Tibial artery (tissue), 4 donors: Measurements from ENCODE around the gene PXDN.

Source experiments
- DNase-seq, 2 donors: peaks; one replicate each; pipeline ENCODE4 v3.0.0-alpha.2; 2019
- H3K27ac ChIP-seq, 2 donors: fragments of 200-600 bp; sonication (generic) in 1 of 2; 1 replicate in 1 of 2; 2 replicates in 1 of 2; pipeline ENCODE4 v1.5.1; 2018 to 2019; ENCODE audit warnings: mild to moderate bottlenecking in 1 of 2
- H3K27me3 ChIP-seq, 2 donors: fragments of 200-600 bp; sonication (generic) in 1 of 2; one replicate each; pipeline versions ENCODE4 v1.5.1 to v1.6.0; 2016 to 2019
- H3K36me3 ChIP-seq, 3 donors: fragments of 200-600 bp; sonication (generic) in 2 of 3; one replicate each; pipeline ENCODE4 v1.5.1; 2016 to 2019; ENCODE audit warnings: mild to moderate bottlenecking in 2 of 3
- H3K4me1 ChIP-seq, 4 donors: fragments of 200-600 bp; sonication (generic) in 2 of 4; 1 replicate in 3 of 4; 2 replicates in 1 of 4; pipeline ENCODE4 v1.5.1; 2016 to 2019
- H3K4me3 ChIP-seq, 2 donors: fragments of 200-600 bp; sonication (generic) in 1 of 2; 1 replicate in 1 of 2; 2 replicates in 1 of 2; pipeline ENCODE4 v1.5.1; 2018 to 2019; ENCODE audit warnings: mild to moderate bottlenecking in 2 of 2
- H3K9me3 ChIP-seq, 3 donors: fragments of 200-600 bp; sonication (generic) in 1 of 3; one replicate each; pipeline ENCODE4 v1.5.1; 2016 to 2019
- CTCF ChIP-seq, 2 experiments: fragments of 200-600 bp in 1 of 2; fragments of 450-650 bp in 1 of 2; IDR thresholded peaks; one replicate each; pipeline ENCODE4 v1.5.1; 2017 to 2019; ENCODE audit warnings: antibody characterized with exemption in 2 of 2, mild to moderate bottlenecking in 1 of 2, moderate library complexity in 1 of 2
- intact Hi-C: fragments of 100-400 bp; cut with DNase I; formaldehyde crosslinking; loops from one replicate; pipeline ENCODE4 v1.15.0; 2023; ENCODE audit warnings: low total_unique reads

Gene PXDN

DNA sequence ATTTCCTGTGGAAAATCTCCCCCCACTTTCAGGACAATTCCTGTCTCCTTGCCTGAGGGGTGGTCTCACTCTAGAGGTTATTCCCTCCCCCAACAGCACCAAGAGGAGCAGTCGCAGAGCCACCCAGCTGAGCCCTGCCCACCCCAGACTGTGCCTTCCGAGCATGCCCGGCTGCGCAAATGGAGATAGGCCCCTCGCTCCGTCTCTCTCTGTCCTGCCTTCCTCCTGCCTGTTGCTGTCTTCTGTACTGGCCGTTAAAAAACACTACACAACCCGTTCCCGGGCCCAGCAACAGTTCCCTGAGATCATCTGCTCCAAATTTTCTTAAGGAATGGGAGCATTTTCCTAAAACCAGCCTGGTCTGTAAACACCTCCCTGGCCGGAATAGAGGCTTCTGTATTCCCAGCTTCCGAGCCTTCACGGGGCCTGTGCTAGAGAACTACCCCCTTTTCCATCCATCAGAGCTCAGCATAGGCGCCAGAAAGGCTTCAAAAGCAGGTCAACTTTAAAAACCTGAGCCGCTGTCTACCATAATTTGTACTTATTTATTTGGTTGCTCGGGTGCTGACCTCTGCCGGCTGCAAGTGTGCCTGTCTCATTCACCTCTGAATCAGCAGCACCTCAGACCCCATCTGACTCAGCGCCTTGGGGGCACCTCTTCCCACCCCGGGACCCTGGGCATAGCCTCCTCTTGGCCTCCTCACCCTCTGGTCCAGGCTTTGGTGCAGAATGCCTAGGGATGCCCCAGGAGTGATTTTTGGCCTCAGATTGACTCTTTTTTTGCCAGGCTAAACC is 159.4 kb downstream of the PXDN start:
- TF ChIP-seq CTCF (IDR thresholded peaks at IDR 0.05), result no peak
- H3K4me3 ChIP-seq, result no peak overlapping the region
- no peak overlapping the region for H3K27ac ChIP-seq
- H3K36me3 ChIP-seq, result no peaks in the 10 kb centered on the region
- DNase-seq, result no peak
- intact Hi-C loops, result no loop called here
- no peaks in the 10 kb centered on the region for H3K9me3 ChIP-seq
- H3K4me1 ChIP-seq, result no peaks in the 10 kb centered on the region
- H3K27me3 ChIP-seq, result peaks cover 0 to 20% of the 10 kb centered on the region in 2 donors

GRCh38 chr2:1584051-1584531 is 160.2 kb downstream of the PXDN start:
- Histone ChIP-seq H3K36me3 (no peaks in the 10 kb centered on the region), H3K27me3 (peaks cover 0 to 20% of the 10 kb centered on the region in 2 donors), H3K4me1 (no peaks in the 10 kb centered on the region), H3K4me3 (no peak overlapping the region), H3K9me3 (no peaks in the 10 kb centered on the region), H3K27ac (no peak overlapping the region)
- no peak for TF ChIP-seq CTCF (IDR thresholded peaks at IDR 0.05)
- peak in 1 of 2 donors; percentile 52 for DNase-seq
- intact Hi-C loops, result no loop called here

- H3K27ac ChIP-seq, result no peak overlapping the region
- peak in 1 of 2 donors; percentile 43 for DNase-seq
- intact Hi-C loops, result no loop called here
- peaks cover 0 to 17% of the 10 kb centered on the region in 2 donors for H3K27me3 ChIP-seq
- H3K9me3 ChIP-seq, result no peaks in the 10 kb centered on the region
- TF ChIP-seq CTCF (IDR thresholded peaks at IDR 0.05), result no peak
- no peaks in the 10 kb centered on the region for H3K36me3 ChIP-seq
- no peaks in the 10 kb centered on the region for H3K4me1 ChIP-seq
- H3K4me3 ChIP-seq, result no peak overlapping the region
These were observed 161.4 kb downstream of the PXDN start for GRCh38 chr2:1582891-1583341.

- Histone ChIP-seq H3K27ac (no peak overlapping the region), H3K4me1 (no peaks in the 10 kb centered on the region), H3K4me3 (no peak overlapping the region), H3K27me3 (peaks cover 0 to 15% of the 10 kb centered on the region in 2 donors), H3K36me3 (no peaks in the 10 kb centered on the region), H3K9me3 (no peaks in the 10 kb centered on the region)
- TF ChIP-seq CTCF (IDR thresholded peaks at IDR 0.05), result no peak
- DNase-seq, result peak in 1 of 2 donors; percentile 7
- intact Hi-C loops, result no loop called here
These were observed 162.2 kb downstream of the PXDN start for GRCh38 chr2:1581965-1582625.
